HepG2 (cell line): Measurements from ENCODE around the gene NMRAL1. TPM values are rescaled to one million over a fixed set of nuclear protein-coding genes. Genes with fewer than 3 reads are reported as not detected.

Source experiments
- ATAC-seq: fragments of 200-7000 bp; cut with Tn5 transposase; 3 replicates; pipeline ENCODE4 v1.9.1; 2020; ENCODE audit warnings: mild to moderate bottlenecking, moderate library complexity
- BruUV-seq: library from RNA; stranded (reverse); fragments of 400-500 nt; replicated peaks from 2 replicates; lab custom pipeline; 2021; lab: Mats Ljungman, UMichigan
- CTCF ChIA-PET: fragments of 300-600 bp; formaldehyde crosslinking; extraction: SDS; loops from one replicate; lab custom pipeline; 2021; ENCODE audit warnings: low total read pairs, inconsistent platforms, low intra/inter-chr PET ratio; lab: Yijun Ruan, JAX
- POLR2A ChIA-PET: fragments of 350-600 bp; sonication (Branson Sonifier 250); formaldehyde crosslinking; loops from one replicate; lab custom pipeline; 2020; ENCODE audit warnings: antibody characterized with exemption, inconsistent platforms; lab: Yijun Ruan, JAX
- DNase-seq: peaks from one replicate; pipeline ENCODE4 v3.0.0-alpha.2; 2015; ENCODE audit warnings: low spot score
- FAIRE-seq: peaks from 3 replicates; lab custom pipeline; 2011; peaks lifted over from hg19 to GRCh38; lab: Jason Lieb, UNC
- H2AFZ ChIP-seq: one replicate; pipeline ENCODE4 v1.6.1; 2011; ENCODE audit warnings: low read length, inconsistent platforms
- H3K27ac ChIP-seq: fragments of 300-600 bp; 3 replicates; pipeline ENCODE4 v1.8.0; 2011; ENCODE audit warnings: mixed run types, mild to moderate bottlenecking, mixed read lengths, low read length, inconsistent platforms; ENCODE audit not compliant: insufficient read depth; ENCODE audit errors: extremely low read length
- H3K27me3 ChIP-seq, 2 experiments: fragments of 200-600 bp in 1 of 2; 2 replicates in 1 of 2; 3 replicates in 1 of 2; pipeline versions ENCODE4 v1.6.0 to v1.8.0; 2011; ENCODE audit warnings: low read length in 2 of 2, mild to moderate bottlenecking in 2 of 2, moderate library complexity in 2 of 2, inconsistent platforms in 1 of 2; ENCODE audit not compliant: insufficient read depth in 2 of 2, control insufficient read depth in 1 of 2
- H3K36me3 ChIP-seq, 2 experiments: fragments of 200-600 bp in 1 of 2; replicated peaks in 1 of 2; 2 replicates in 1 of 2; 3 replicates in 1 of 2; pipeline versions ENCODE4 v1.5.1 to v1.8.0; 2011; ENCODE audit warnings: low read length in 2 of 2, inconsistent platforms in 1 of 2; ENCODE audit not compliant: insufficient read depth in 2 of 2, control insufficient read depth in 1 of 2
- H3K4me1 ChIP-seq: 2 replicates; pipeline ENCODE4 v1.5.1; 2012; ENCODE audit warnings: low read length, inconsistent platforms; ENCODE audit not compliant: insufficient read depth
- H3K4me2 ChIP-seq: 2 replicates; pipeline ENCODE4 v1.6.0; 2011; ENCODE audit warnings: low read depth, low read length, inconsistent platforms
- H3K4me3 ChIP-seq, 3 experiments: fragments of 200-600 bp in 1 of 3; sonication (generic), shearing (Covaris generic) in 1 of 3; replicated peaks in 1 of 3; 2 replicates each; pipeline ENCODE4 v1.5.1; 2011 to 2016; ENCODE audit warnings: low read length in 3 of 3, inconsistent platforms in 2 of 3, low read depth in 2 of 3, mild to moderate bottlenecking in 2 of 3, control low read depth in 1 of 3, mixed read lengths in 1 of 3; ENCODE audit not compliant: insufficient read depth in 1 of 3
- H3K79me2 ChIP-seq: one replicate; pipeline ENCODE4 v1.6.1; 2011; ENCODE audit warnings: low read length, inconsistent platforms; ENCODE audit not compliant: insufficient read depth
- H3K9ac ChIP-seq: 2 replicates; pipeline ENCODE4 v1.6.0; 2011; ENCODE audit warnings: mild to moderate bottlenecking, low read depth, low read length, inconsistent platforms; ENCODE audit not compliant: insufficient read depth
- H3K9me3 ChIP-seq: 2 replicates; pipeline ENCODE4 v1.5.1; 2012; ENCODE audit warnings: mild to moderate bottlenecking, low read length
- H4K20me1 ChIP-seq: 2 replicates; pipeline ENCODE4 v1.6.0; 2011; ENCODE audit warnings: inconsistent platforms, mild to moderate bottlenecking, low read length, moderate library complexity; ENCODE audit not compliant: insufficient read depth
- DNMT3B ChIP-seq: conservative IDR thresholded peaks from 2 replicates; pipeline ENCODE4 v1.6.1; 2016; ENCODE audit warnings: missing biosample characterization, control low read depth
- HMG20B ChIP-seq: conservative IDR thresholded peaks from 2 replicates; pipeline ENCODE4 v1.6.1; 2016; ENCODE audit warnings: missing genetic modification reagents, missing compliant biosample characterization
- NFE2 ChIP-seq: sonication (generic); formaldehyde crosslinking; IDR thresholded peaks from 2 replicates; pipeline ENCODE4 v1.4.0; 2020; ENCODE audit warnings: missing genetic modification reagents
- PHF21A ChIP-seq: sonication (generic); formaldehyde crosslinking; IDR thresholded peaks from 2 replicates; pipeline ENCODE4 v1.5.0; 2020; ENCODE audit warnings: mild to moderate bottlenecking, missing genetic modification reagents
- SCMH1 ChIP-seq: sonication (generic); formaldehyde crosslinking; IDR thresholded peaks from 2 replicates; pipeline ENCODE4 v1.9.0; 2021; ENCODE audit warnings: missing genetic modification reagents, mild to moderate bottlenecking, borderline replicate concordance
- SOX13 ChIP-seq, 3 experiments: fragments of 450-650 bp in 1 of 3; sonication (generic) in 1 of 3; formaldehyde crosslinking in 1 of 3; IDR thresholded peaks in 2 of 3; conservative IDR thresholded peaks in 1 of 3; 2 replicates each; pipeline versions ENCODE4 v1.5.0 to v1.6.1; 2016 to 2020; ENCODE audit warnings: antibody characterized with exemption in 1 of 3, mild to moderate bottlenecking in 1 of 3, missing compliant biosample characterization in 1 of 3, missing genetic modification reagents in 1 of 3, moderate library complexity in 1 of 3
- XBP1 ChIP-seq: sonication (generic); formaldehyde crosslinking; IDR thresholded peaks from 2 replicates; pipeline ENCODE4 v1.5.0; 2020; ENCODE audit warnings: missing genetic modification reagents
- ZNF180 ChIP-seq: sonication (generic); formaldehyde crosslinking; IDR thresholded peaks from 2 replicates; pipeline ENCODE4 v1.4.0; 2020; ENCODE audit warnings: low read depth, missing genetic modification reagents, borderline replicate concordance
- ZNF33B ChIP-seq: sonication (generic); formaldehyde crosslinking; IDR thresholded peaks from 2 replicates; pipeline ENCODE4 v1.5.1; 2020; ENCODE audit warnings: mild to moderate bottlenecking, missing genetic modification reagents
- ZNF567 ChIP-seq: sonication (generic); formaldehyde crosslinking; IDR thresholded peaks from 2 replicates; pipeline ENCODE4 v1.8.1; 2023; ENCODE audit warnings: mild to moderate bottlenecking, missing genetic modification reagents, borderline replicate concordance
- WGBS: methylation state at CpG from one replicate; pipeline ENCODE4 v1.1.6; 2017; ENCODE audit warnings: low lambda C conversion rate; 5-methylcytosine and 5-hydroxymethylcytosine counted together
- in situ Hi-C: cut with HindIII; loops from 2 replicates; pipeline ENCODE4 v1.10.0; 2017; ENCODE audit warnings: low pct_unique_long_range_greater_than_20kb; ENCODE audit not compliant: extremely low pct_ligation_motif_present
- intact Hi-C: fragments of 100-400 bp; cut with micrococcal nuclease; formaldehyde crosslinking; loops from one replicate; pipeline ENCODE4 v1.10.0; 2022; ENCODE audit not compliant: unreplicated experiment
- polyA plus RNA-seq, 8 experiments: library from polyadenylated mRNA; depleted of rRNA in 3 of 8; stranded (reverse) in 7 of 8; unstranded in 1 of 8; fragments of >200 nt; fragmentation: Illumina TruSeq in 4 of 8; extraction: Trizol in 4 of 8; gene quantifications; 2 replicates each; pipeline versions ENCODE4 v1.2.1 to v1.2.3, GENCODE V29; 2011 to 2016; ENCODE audit warnings: low read depth in 4 of 8, missing spikeins in 1 of 8, mixed read lengths in 1 of 8; ENCODE audit not compliant: insufficient read depth in 1 of 8
- total RNA-seq, 5 experiments: library from RNA; depleted of rRNA; stranded (reverse); fragments of >200 nt; fragmentation: Illumina TruSeq; extraction: Trizol; gene quantifications; 2 replicates each; pipeline ENCODE4 v1.2.3, GENCODE V29; 2016; ENCODE audit warnings: low read depth in 1 of 5

The NMRAL1 gene
- total and polyA plus RNA-seq, 2 of the 13 experiments (the other 11 are each of a cell fraction or from before 2014, with no cell fraction given), result 30.8 to 33.1 TPM

- FAIRE-seq, result no peak
- no peaks in the 10 kb centered on the region for H3K9me3 ChIP-seq
- no peaks in the 10 kb centered on the region for H4K20me1 ChIP-seq
- no peak overlapping the region for H3K9ac ChIP-seq
- no peak overlapping the region for H3K4me3 ChIP-seq
- no peak overlapping the region for H2AFZ ChIP-seq
- TSS peak; percentile 38 for BruUV-seq
- POLR2A ChIA-PET, result interaction anchor here (1.4 kb wide), 1 partner anchor 30 kb away, joined by 4 read pairs; no protein-coding TSS in a partner anchor
- H3K27ac ChIP-seq, result no peak overlapping the region
- TF ChIP-seq XBP1 (CRISPR knock-in tag) (no peak), HMG20B (CRISPR knock-in tag) (no peak), PHF21A (CRISPR knock-in tag) (no peak), DNMT3B (CRISPR knock-in tag) (no peak), SOX13 (IDR thresholded peaks at IDR 0.05) (no peak), SOX13 (CRISPR knock-in tag; conservative IDR thresholded peaks at IDR 0.05 in 1 of 2, IDR thresholded peaks at IDR 0.05 in 1 of 2) (no peak), ZNF567 (CRISPR knock-in tag) (no peak), ZNF33B (CRISPR knock-in tag) (no peak), SCMH1 (CRISPR knock-in tag) (no peak), NFE2 (no peak), ZNF180 (CRISPR knock-in tag) (no peak)
- TF ChIP-seq, all 625 proteins: peak for 0
- Histone ChIP-seq H3K36me3 (peaks cover 30 to 53% of the 10 kb centered on the region in 2 experiments; a peak in 4 of 5 replicates), H3K79me2 (no peaks in the 10 kb centered on the region), H3K4me1 (peaks cover 33% of the 10 kb centered on the region), H3K4me2 (no peak overlapping the region), H3K27me3 (no peaks in the 10 kb centered on the region)
- CTCF ChIA-PET, result no interaction called here
- 100% methylated on average over 2 of the region's 10 CpGs for WGBS
- intact Hi-C loops, result no loop called here
- in situ Hi-C loops, result no loop called here
- ATAC-seq (no peak), DNase-seq (no peak)
These were observed 18.5 kb downstream of the NMRAL1 start for GRCh38 chr16:4455951-4456350.
